GM19351 (cell line): Measurements from ENCODE around the gene CPVL.
"Not testable (repeated sequence)": the region's sequence is repeated elsewhere in the genome, so short reads cannot be mapped to it uniquely, and the experiment has no call there.

Experiments
- ATAC-seq: cut with Tn5 transposase; IDR thresholded peaks from one replicate; pipeline ENCODE4 v1.9.1; 2021; ENCODE audit warnings: mild to moderate bottlenecking, moderate library complexity; ENCODE audit not compliant: unreplicated experiment

CPVL gene

GRCh38 chr7:29122081-29122480 lies 24.3 kb downstream of the CPVL start:
- no peak for ATAC-seq

GRCh38 chr7:29120955-29121354 lies 25.4 kb downstream of the CPVL start:
- ATAC-seq = no peak

- no peak for ATAC-seq
Measured at GRCh38 chr7:29119538-29119937, 26.8 kb downstream of the CPVL start.

GRCh38 chr7:29116361-29117200 lies 29.8 kb downstream of the CPVL start:
- ATAC-seq = no peak

GRCh38 chr7:29115753-29116152 lies 30.6 kb downstream of the CPVL start:
- ATAC-seq = no peak

- ATAC-seq = no peak
Measured at GRCh38 chr7:29115130-29115687, 31.1 kb downstream of the CPVL start.

- not testable (repeated sequence) for ATAC-seq
Measured at GRCh38 chr7:29114266-29114665, 32.1 kb downstream of the CPVL start.

GRCh38 chr7:29113384-29114102 lies 32.8 kb downstream of the CPVL start:
- no peak for ATAC-seq

GRCh38 chr7:29112721-29113120 lies 33.6 kb downstream of the CPVL start:
- ATAC-seq = no peak

- ATAC-seq = no peak
Measured at GRCh38 chr7:29109899-29110298, 36.4 kb downstream of the CPVL start.

GRCh38 chr7:29109358-29109757 lies 37.0 kb downstream of the CPVL start:
- ATAC-seq = no peak

- no peak for ATAC-seq
Measured at GRCh38 chr7:29107056-29107455, 39.3 kb downstream of the CPVL start.

GRCh38 chr7:29106669-29106988 lies 39.7 kb downstream of the CPVL start:
- ATAC-seq = no peak

- no peak for ATAC-seq
Measured at GRCh38 chr7:29105752-29106668, 40.3 kb downstream of the CPVL start.

GRCh38 chr7:29105191-29105590 lies 41.1 kb downstream of the CPVL start:
- no peak for ATAC-seq

GRCh38 chr7:29102558-29103151 lies 43.7 kb downstream of the CPVL start:
- no peak for ATAC-seq

- no peak for ATAC-seq
Measured at GRCh38 chr7:29100924-29101323, 45.4 kb downstream of the CPVL start.

- no peak for ATAC-seq
Measured at GRCh38 chr7:29099896-29100847, 46.2 kb downstream of the CPVL start.

- ATAC-seq = no peak
Measured at GRCh38 chr7:29096446-29096730, 49.9 kb downstream of the CPVL start.
